LNCAP (cell line): ENCODE measurements around the gene PERCC1.

Experiments used
- CTCF ChIP-seq: fragments of 450-650 bp; IDR thresholded peaks from 2 replicates; pipeline ENCODE4 v1.5.1; 2017; ENCODE audit warnings: mild to moderate bottlenecking

PERCC1 gene

GRCh38 chr16:1457489-1458245 lies 26.8 kb downstream of the PERCC1 start:
- no peak for TF ChIP-seq CTCF

GRCh38 chr16:1458336-1458976 lies 27.6 kb downstream of the PERCC1 start:
- no peak for TF ChIP-seq CTCF

GRCh38 chr16:1458977-1459341 lies 28.1 kb downstream of the PERCC1 start:
- no peak for TF ChIP-seq CTCF

GRCh38 chr16:1459967-1460366 lies 29.1 kb downstream of the PERCC1 start:
- TF ChIP-seq CTCF = no peak

- no peak for TF ChIP-seq CTCF
Measured at GRCh38 chr16:1460602-1461138, 29.8 kb downstream of the PERCC1 start.

- no peak for TF ChIP-seq CTCF
Measured at GRCh38 chr16:1461146-1461545, 30.3 kb downstream of the PERCC1 start.

GRCh38 chr16:1464196-1464893 lies 33.5 kb downstream of the PERCC1 start:
- TF ChIP-seq CTCF = no peak
